ENCODE measurements around the gene GFRA1. TPM values are rescaled to one million over a fixed set of nuclear protein-coding genes. Genes with fewer than 3 reads are reported as not detected.

The GFRA1 gene
- total RNA-seq, 1 donor: not detected

- Histone ChIP-seq H3K4me3 (ENCODE audit: low read length) (no peak overlapping the region), H3K4me1 (ENCODE audit: insufficient read depth, low read length) (no peaks in the 10 kb centered on the region), H3K27me3 (ENCODE audit: insufficient read depth, low read length) (no peaks in the 10 kb centered on the region), H3K9me3 (ENCODE audit: low read depth, low read length) (no peaks in the 10 kb centered on the region)
Measured at GRCh38 chr10:116281775-116282174, 8.8 kb upstream of the GFRA1 start.

- Histone ChIP-seq H3K4me3 (ENCODE audit: low read length) (no peak overlapping the region), H3K27me3 (ENCODE audit: insufficient read depth, low read length) (peaks cover 26% of the 10 kb centered on the region), H3K9me3 (ENCODE audit: low read depth, low read length) (no peaks in the 10 kb centered on the region), H3K4me1 (ENCODE audit: insufficient read depth, low read length) (no peaks in the 10 kb centered on the region)
Measured at GRCh38 chr10:116278846-116279245, 5.8 kb upstream of the GFRA1 start.

GRCh38 chr10:116276981-116277380 is 4.0 kb upstream of the GFRA1 start:
- Histone ChIP-seq H3K9me3 (ENCODE audit: low read depth, low read length) (no peaks in the 10 kb centered on the region), H3K4me3 (ENCODE audit: low read length) (no peak overlapping the region), H3K27me3 (ENCODE audit: insufficient read depth, low read length) (peaks cover 41% of the 10 kb centered on the region), H3K4me1 (ENCODE audit: insufficient read depth, low read length) (no peaks in the 10 kb centered on the region)

DNA sequence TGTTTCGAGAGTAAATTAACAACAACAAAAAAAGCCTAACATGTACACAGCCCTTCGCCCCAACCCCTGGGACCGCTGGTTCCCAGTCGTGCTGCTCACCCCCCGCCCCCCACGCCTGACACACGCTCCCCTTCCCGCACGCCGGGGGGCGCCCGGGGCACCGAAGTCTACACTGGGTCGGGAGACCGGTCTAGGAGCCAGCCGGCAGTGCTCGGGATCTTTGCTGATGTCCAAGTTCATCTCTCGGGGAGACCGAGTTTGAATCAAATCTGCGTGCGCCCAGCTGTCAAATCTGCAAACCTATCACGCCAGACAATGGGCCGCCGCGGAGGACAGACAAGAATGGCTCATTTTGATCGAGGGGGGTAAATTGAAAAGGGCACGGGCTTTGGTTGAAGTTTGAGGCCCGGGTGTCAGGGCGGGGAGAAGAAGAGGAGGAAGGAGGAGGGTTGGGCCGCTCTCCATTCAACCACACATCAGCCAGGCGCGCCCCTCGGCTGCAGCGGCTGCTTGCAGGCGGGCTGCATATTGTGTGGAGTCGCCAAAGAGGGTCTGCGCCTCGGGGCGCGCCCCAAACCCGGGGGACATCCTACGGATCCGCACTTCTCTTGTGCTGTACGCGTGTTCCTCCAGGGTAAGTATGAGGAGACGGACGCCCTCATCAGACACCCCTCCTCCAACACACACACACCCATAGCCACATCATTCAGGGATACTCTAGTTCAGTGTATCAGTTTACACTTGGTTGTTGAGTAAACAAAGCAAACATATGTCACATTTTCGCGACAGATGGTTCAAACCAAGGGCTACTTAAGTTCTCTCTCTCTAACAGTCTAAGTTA is 1.3 kb upstream of the GFRA1 start:
- no peaks in the 10 kb centered on the region for H3K4me1 ChIP-seq (ENCODE audit: insufficient read depth, low read length)
- no peak overlapping the region for H3K4me3 ChIP-seq (ENCODE audit: low read length)
- H3K9me3 ChIP-seq (ENCODE audit: low read depth, low read length): no peaks in the 10 kb centered on the region
- peaks cover 61% of the 10 kb centered on the region for H3K27me3 ChIP-seq (ENCODE audit: insufficient read depth, low read length)

DNA sequence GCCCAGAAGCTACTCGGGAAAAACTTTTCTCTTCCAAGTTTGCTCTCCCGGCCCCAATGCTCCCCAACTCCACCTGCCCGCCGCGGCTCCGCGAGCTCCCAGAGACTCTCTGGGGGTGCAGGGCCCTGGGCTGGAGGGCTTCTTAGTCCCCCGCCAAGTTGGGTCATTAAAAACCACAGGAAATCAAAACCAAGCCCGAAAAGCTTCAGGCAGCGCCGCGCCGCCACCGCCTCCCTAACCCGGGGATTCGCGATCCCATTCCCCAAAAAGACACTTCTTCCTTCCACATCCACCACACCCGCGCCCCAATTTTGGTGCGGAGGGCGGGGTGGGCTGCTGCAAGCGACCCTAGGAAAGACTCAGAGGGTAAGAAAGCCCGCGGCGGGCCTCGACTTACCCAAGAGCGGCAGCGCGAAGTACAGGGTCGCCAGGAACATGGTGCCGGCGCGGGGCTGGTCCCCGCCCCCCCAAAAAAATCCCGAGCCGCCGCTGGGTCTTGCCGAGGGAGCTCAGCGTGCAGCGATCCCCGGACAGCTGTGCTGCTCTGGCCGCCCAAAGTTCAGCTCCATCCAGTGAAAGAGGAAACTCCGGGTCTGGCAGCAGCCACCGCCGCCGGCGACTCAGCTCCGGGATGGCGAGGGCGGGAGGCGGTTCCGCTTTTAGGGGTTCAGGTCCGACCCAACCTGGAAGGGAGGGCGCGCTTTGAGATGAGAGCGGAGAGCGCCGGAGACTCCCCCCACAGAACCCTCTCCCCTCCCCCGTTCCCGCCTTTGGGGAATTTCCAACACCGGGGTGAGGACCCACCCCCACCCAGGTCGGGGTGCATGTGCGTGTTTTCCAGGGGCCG is 1.2 kb downstream of the GFRA1 start:
- no peak overlapping the region for H3K4me3 ChIP-seq (ENCODE audit: low read length)

GRCh38 chr10:116270771-116271592 is 2.0 kb downstream of the GFRA1 start:
- H3K4me3 ChIP-seq (ENCODE audit: low read length): no peak overlapping the region
- H3K4me1 ChIP-seq (ENCODE audit: insufficient read depth, low read length): no peaks in the 10 kb centered on the region
- H3K9me3 ChIP-seq (ENCODE audit: low read depth, low read length): no peaks in the 10 kb centered on the region
- H3K27me3 ChIP-seq (ENCODE audit: insufficient read depth, low read length): peaks cover 70% of the 10 kb centered on the region

More for the DNA sequence above, 1.2 kb downstream of the GFRA1 start:
- Histone ChIP-seq H3K27me3 (ENCODE audit: insufficient read depth, low read length) (peaks cover 75% of the 10 kb centered on the region), H3K9me3 (ENCODE audit: low read depth, low read length) (no peaks in the 10 kb centered on the region), H3K4me1 (ENCODE audit: insufficient read depth, low read length) (no peaks in the 10 kb centered on the region)

GRCh38 chr10:116270126-116270770 is 2.8 kb downstream of the GFRA1 start:
- no peaks in the 10 kb centered on the region for H3K4me1 ChIP-seq (ENCODE audit: insufficient read depth, low read length)
- no peaks in the 10 kb centered on the region for H3K9me3 ChIP-seq (ENCODE audit: low read depth, low read length)
- peaks cover 62% of the 10 kb centered on the region for H3K27me3 ChIP-seq (ENCODE audit: insufficient read depth, low read length)

GRCh38 chr10:116269619-116270018 is 3.4 kb downstream of the GFRA1 start:
- Histone ChIP-seq H3K4me3 (ENCODE audit: low read length) (no peak overlapping the region), H3K4me1 (ENCODE audit: insufficient read depth, low read length) (no peaks in the 10 kb centered on the region), H3K27me3 (ENCODE audit: insufficient read depth, low read length) (peaks cover 56% of the 10 kb centered on the region)

More at GRCh38 chr10:116270126-116270770, 2.8 kb downstream of the GFRA1 start:
- no peak overlapping the region for H3K4me3 ChIP-seq (ENCODE audit: low read length)

DNA sequence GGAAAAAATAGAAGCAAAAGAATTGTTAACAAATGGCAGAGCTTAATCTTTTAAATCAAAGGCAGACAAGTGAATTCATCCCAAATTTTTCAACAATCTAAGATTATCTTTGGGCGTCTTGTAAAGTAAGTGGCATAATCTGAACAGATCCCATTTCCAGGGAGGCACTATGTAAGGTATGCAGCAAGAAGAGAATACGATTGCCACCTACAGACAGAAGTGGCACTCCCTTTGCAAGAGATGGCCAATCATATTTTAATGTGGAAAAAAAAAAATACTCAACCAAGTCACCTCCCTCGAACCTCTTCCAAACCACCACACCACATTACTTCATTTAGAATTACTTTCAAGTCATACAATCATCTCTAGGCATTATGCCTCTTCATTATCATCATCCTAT is 4.0 kb downstream of the GFRA1 start:
- Histone ChIP-seq H3K4me3 (ENCODE audit: low read length) (no peak overlapping the region), H3K27me3 (ENCODE audit: insufficient read depth, low read length) (peaks cover 50% of the 10 kb centered on the region), H3K4me1 (ENCODE audit: insufficient read depth, low read length) (no peaks in the 10 kb centered on the region), H3K9me3 (ENCODE audit: low read depth, low read length) (no peaks in the 10 kb centered on the region)

More at GRCh38 chr10:116269619-116270018, 3.4 kb downstream of the GFRA1 start:
- no peaks in the 10 kb centered on the region for H3K9me3 ChIP-seq (ENCODE audit: low read depth, low read length)

- Histone ChIP-seq H3K4me1 (ENCODE audit: insufficient read depth, low read length) (no peaks in the 10 kb centered on the region), H3K4me3 (ENCODE audit: low read length) (no peak overlapping the region), H3K9me3 (ENCODE audit: low read depth, low read length) (no peaks in the 10 kb centered on the region), H3K27me3 (ENCODE audit: insufficient read depth, low read length) (peaks cover 28% of the 10 kb centered on the region)
Measured at GRCh38 chr10:116265686-116266085, 7.3 kb downstream of the GFRA1 start.

DNA sequence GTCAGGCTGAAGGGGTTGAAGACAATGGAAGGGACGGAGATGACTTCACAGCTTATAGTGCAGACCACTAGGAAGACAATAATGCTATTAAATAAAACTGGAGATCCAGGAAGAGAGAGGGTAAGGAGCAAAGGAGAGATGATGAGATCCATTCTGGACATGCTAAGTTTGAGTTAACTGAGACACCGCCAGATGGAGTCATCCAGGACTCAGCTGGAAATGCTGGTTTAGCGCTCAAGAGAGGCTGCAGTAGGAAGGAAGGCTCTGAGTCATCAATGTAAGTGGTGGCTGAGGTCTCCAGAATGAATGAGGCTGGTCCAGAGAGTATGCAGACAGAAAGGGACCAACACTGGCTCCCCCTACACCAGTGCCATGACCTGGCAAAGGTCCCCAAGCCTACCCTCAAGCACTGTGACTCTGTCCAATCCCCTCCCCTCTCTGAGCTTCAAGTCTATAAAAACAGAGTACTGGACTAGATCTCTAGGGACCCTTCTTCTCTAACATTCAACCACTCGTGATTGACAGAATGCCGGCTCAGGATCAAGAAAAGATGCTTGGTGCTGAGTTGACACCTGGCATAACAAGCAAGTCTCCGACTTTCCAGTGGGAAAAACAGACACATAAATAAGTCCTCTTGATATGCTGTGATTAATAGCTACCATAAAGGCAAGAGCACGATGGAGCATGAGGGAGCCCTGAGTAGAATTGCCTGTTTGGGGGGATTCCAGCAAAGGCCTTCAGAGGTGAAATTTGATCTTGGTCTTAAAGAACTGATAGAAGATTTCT is 8.9 kb downstream of the GFRA1 start:
- no peaks in the 10 kb centered on the region for H3K9me3 ChIP-seq (ENCODE audit: low read depth, low read length)
- H3K27me3 ChIP-seq (ENCODE audit: insufficient read depth, low read length): peaks cover 12% of the 10 kb centered on the region
- no peak overlapping the region for H3K4me3 ChIP-seq (ENCODE audit: low read length)
- H3K4me1 ChIP-seq (ENCODE audit: insufficient read depth, low read length): no peaks in the 10 kb centered on the region

- Histone ChIP-seq H3K9me3 (ENCODE audit: low read depth, low read length) (no peaks in the 10 kb centered on the region), H3K4me3 (ENCODE audit: low read length) (no peak overlapping the region), H3K27me3 (ENCODE audit: insufficient read depth, low read length) (peaks cover 4% of the 10 kb centered on the region), H3K4me1 (ENCODE audit: insufficient read depth, low read length) (no peaks in the 10 kb centered on the region)
Measured at GRCh38 chr10:116262678-116263077, 10.3 kb downstream of the GFRA1 start.

- Histone ChIP-seq H3K9me3 (ENCODE audit: low read depth, low read length) (no peaks in the 10 kb centered on the region), H3K4me3 (ENCODE audit: low read length) (no peak overlapping the region), H3K27me3 (ENCODE audit: insufficient read depth, low read length) (no peaks in the 10 kb centered on the region), H3K4me1 (ENCODE audit: insufficient read depth, low read length) (no peaks in the 10 kb centered on the region)
Measured at GRCh38 chr10:116260599-116260998, 12.4 kb downstream of the GFRA1 start.

GRCh38 chr10:116259638-116260037 is 13.4 kb downstream of the GFRA1 start:
- H3K4me1 ChIP-seq (ENCODE audit: insufficient read depth, low read length): no peaks in the 10 kb centered on the region
- H3K27me3 ChIP-seq (ENCODE audit: insufficient read depth, low read length): no peaks in the 10 kb centered on the region
- H3K9me3 ChIP-seq (ENCODE audit: low read depth, low read length): no peaks in the 10 kb centered on the region
- H3K4me3 ChIP-seq (ENCODE audit: low read length): no peak overlapping the region
